ENCODE data around the gene ITGB2.
"Not testable (repeated sequence)": the region's sequence is repeated elsewhere in the genome, so short reads cannot be mapped to it uniquely, and the experiment has no call there.

The ITGB2 gene

DNA sequence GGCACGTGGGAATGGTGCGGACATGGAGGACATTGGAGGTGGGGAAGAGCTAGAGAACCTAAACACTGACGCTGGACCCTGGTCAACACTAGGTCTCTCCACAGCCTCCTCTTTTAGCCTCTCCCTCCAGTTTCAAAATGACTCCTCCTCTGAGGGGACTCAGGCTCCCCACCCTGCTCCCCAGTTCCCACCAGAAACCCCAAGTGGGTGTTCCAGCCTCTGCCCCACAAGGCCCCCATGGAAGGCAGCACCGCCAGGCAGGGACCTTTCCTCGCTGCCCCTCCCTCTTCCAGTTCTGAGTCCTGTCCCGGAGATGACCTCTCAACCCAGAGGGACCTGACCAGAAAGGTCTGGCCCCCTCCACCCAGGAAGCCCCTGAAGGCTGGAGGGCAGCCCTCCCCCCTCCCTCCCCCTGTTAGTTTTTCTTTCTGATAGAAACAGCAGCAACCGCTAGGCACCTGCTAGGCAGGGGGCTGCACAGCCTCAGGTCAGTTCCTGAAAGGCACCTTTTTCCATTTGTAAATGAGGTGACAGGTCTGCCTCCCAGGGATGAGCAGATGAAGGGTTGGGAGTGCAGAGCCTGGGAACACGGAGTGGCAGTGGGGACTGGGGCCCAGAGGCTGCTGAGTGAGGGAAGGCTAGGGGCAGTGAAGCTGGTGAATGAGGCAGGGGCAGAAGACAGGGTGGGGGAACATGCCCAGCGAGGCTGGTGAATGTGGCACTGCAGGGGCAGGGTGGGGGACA, 9.3 kb upstream of the ITGB2 start:
- no peak for DNase-seq
- in situ Hi-C loops (cut with MboI; ENCODE audit: low pct_unique_long_range_greater_than_20kb, low sequenced_read_pairs), result no loop called here

- in situ Hi-C loops (cut with MboI; ENCODE audit: low pct_unique_long_range_greater_than_20kb, low sequenced_read_pairs), result no loop called here
- DNase-seq, result no peak
Measured at GRCh38 chr21:44929242-44929798, 8.6 kb upstream of the ITGB2 start.

DNA sequence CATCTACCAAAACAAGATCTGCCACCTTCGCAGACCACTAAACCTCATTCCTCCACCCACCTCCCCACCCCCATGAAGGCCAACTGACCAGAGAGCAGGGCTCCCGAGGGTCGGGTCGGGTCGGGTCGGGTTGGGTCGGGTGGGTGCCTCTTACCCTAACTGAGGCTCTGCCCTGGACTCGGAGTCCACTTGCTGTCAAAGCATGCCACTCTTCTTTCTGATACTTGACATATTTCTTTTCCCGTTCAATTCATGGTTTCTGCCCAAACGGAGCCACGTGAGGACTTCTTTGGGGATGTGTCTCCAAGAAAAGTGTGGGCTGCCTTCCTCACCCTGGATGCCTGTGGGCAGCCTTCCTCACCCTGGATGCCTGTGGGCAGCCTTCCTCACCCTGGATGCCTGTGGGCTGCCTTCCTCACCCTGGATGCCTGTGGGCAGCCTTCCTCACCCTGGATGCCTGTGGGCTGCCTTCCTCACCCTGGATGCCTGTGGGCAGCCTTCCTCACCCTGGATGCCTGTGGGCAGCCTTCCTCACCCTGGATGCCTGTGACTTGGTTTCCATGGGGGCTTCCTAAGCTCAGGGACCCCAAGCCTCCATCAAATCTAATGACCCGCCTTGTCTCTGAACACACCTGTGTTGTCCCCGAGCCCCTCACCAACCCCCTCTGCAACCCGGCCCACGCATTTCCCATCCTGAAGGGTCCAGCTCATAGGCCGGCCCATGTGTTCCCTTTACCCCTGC, 8.0 kb upstream of the ITGB2 start:
- DNase-seq; in situ Hi-C loops (cut with MboI; ENCODE audit: low pct_unique_long_range_greater_than_20kb, low sequenced_read_pairs): not testable (repeated sequence)

- DNase-seq, result peak; percentile 87
- in situ Hi-C loops (cut with MboI; ENCODE audit: low pct_unique_long_range_greater_than_20kb, low sequenced_read_pairs), result no loop called here
Measured at GRCh38 chr21:44927587-44928461, 7.1 kb upstream of the ITGB2 start.

DNA sequence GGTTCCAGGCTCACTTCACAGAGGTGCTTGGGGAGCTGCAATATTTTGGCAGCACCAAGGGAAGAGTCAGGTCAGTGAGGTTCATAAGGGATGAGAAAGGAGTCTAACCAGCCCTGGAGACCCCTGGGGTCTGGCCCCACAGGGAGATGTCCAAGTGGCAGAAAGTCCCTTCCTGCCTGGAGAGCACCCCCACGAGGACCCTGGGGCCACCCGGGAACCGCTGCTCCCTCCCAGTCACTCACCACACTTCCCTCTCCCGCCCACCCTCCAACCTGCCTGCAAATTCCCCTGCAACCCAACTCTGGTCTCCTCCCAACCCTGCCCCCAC, 6.5 kb upstream of the ITGB2 start:
- DNase-seq, result no peak
- in situ Hi-C loops (cut with MboI; ENCODE audit: low pct_unique_long_range_greater_than_20kb, low sequenced_read_pairs), result no loop called here

DNA sequence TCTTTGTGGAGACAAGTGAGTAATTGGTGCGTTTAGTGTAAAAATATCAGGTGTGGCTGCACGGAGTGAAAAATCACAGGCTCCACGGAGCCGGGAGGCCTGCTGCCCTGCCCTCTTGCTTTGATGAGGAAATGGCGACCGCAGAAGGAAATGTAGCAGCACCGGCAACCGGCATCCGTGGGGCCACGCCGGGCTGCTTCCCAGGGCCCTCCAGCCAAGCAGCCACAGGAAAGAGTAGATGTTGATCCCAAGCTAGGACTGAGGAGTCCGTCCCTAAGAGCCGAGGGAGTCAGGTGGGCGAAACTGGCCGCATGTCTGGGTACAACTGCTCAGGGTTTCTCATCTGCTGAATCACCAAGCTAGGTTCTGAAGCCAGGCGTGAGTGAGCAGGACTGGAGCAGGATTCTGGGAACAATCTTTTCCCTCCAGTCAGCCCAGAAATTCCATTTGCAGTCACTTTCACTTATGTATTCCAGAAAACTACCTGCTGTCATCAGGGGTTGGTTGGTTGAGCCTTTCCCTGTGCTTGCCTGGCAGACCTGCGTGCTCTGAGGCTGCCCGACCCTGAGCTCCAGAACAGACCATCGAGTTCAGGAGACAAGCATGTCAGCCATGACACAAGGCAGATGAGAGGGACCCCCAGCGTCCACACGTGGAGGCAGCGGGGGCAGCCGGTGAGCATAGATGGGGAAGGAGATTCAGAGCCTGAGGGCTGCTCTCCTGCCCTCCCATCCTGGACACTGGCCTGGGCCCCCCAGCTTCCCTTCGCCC, 5.8 kb upstream of the ITGB2 start:
- peak; percentile 56 for DNase-seq
- in situ Hi-C loops (cut with MboI; ENCODE audit: low pct_unique_long_range_greater_than_20kb, low sequenced_read_pairs), result no loop called here

GRCh38 chr21:44925378-44925755, 4.7 kb upstream of the ITGB2 start:
- in situ Hi-C loops (cut with MboI; ENCODE audit: low pct_unique_long_range_greater_than_20kb, low sequenced_read_pairs), result no loop called here
- no peak for DNase-seq

- peak; percentile 90 for DNase-seq
- in situ Hi-C loops (cut with MboI; ENCODE audit: low pct_unique_long_range_greater_than_20kb, low sequenced_read_pairs), result no loop called here
Measured at GRCh38 chr21:44924606-44925377, 4.1 kb upstream of the ITGB2 start.

- in situ Hi-C loops (cut with MboI; ENCODE audit: low pct_unique_long_range_greater_than_20kb, low sequenced_read_pairs), result no loop called here
- no peak for DNase-seq
Measured at GRCh38 chr21:44923480-44924084, 2.9 kb upstream of the ITGB2 start.

DNA sequence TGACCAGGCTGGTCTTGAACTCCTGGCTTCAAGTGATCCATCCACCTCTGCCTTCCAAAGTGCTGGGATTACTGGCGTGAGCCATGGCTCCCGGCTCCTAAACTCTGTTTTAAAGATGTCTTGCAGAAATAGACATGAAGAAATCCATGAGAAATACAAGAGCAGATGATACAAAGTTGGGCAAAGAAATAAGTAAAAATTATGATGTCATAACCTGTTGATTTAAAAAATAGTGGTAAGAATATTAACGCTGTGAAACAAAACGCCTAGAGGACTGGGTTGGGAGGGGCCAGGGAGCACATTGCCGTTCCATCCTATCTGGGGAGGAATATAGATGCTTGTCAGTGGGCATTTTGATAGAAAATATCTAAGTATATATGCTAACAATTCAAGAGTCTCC, 1.2 kb upstream of the ITGB2 start:
- DNase-seq, result no peak
- in situ Hi-C loops (cut with MboI; ENCODE audit: low pct_unique_long_range_greater_than_20kb, low sequenced_read_pairs), result no loop called here

GRCh38 chr21:44919913-44920693, 596 bp downstream of the ITGB2 start:
- in situ Hi-C loops (cut with MboI; ENCODE audit: low pct_unique_long_range_greater_than_20kb, low sequenced_read_pairs), result no loop called here
- no peak for DNase-seq

DNA sequence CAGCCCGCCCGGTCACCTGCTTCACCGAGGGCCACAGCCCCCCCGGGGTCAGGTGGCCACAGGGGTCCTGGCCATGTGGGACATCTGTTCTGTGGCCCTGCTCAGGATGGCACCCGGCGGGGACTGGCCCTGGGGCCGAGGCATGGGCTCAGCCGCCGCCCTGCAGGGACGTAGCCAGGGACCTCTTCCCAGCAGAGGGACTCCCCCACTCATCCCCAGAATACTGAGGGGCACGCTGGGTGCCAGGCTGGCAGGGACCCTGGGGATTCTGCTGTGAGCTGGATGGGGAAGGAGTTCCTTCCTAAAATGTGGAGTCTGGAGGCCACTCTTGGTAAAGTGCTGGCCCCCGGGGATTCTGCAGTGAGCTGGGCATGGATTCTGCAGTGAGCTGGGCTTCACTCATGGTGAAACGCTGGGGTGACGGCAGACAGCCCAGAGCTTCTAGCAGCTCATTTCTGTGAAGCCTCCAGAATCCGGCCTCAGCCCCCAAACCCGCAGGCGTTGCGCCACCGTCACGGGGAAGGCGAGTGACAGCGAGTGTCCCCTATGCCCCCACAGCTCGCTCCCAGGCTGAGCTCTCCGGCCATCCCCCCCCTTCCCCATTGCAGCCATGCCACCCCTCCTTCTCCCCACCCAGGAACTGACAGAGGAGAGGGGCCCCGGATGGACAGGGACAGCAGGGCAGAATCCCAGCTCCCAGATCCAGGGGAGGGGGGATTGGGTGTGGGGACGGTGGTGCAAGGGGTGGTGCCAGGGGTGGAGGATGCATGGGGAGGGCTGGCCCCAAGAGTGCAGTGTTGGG, 1.4 kb downstream of the ITGB2 start:
- in situ Hi-C loops (cut with MboI; ENCODE audit: low pct_unique_long_range_greater_than_20kb, low sequenced_read_pairs), result no loop called here
- no peak for DNase-seq

- no peak for DNase-seq
- in situ Hi-C loops (cut with MboI; ENCODE audit: low pct_unique_long_range_greater_than_20kb, low sequenced_read_pairs), result no loop called here
Measured at GRCh38 chr21:44918581-44919033, 2.1 kb downstream of the ITGB2 start.

GRCh38 chr21:44918107-44918470, 2.6 kb downstream of the ITGB2 start:
- DNase-seq, result no peak
- in situ Hi-C loops (cut with MboI; ENCODE audit: low pct_unique_long_range_greater_than_20kb, low sequenced_read_pairs), result no loop called here

- in situ Hi-C loops (cut with MboI; ENCODE audit: low pct_unique_long_range_greater_than_20kb, low sequenced_read_pairs), result no loop called here
- DNase-seq, result no peak
Measured at GRCh38 chr21:44917446-44918106, 3.1 kb downstream of the ITGB2 start.

- in situ Hi-C loops (cut with MboI; ENCODE audit: low pct_unique_long_range_greater_than_20kb, low sequenced_read_pairs), result no loop called here
- no peak for DNase-seq
Measured at GRCh38 chr21:44916965-44917364, 3.7 kb downstream of the ITGB2 start.

Measured in KBM-7 (cell line).